Large intestine (tissue), 3 donors: ENCODE data around the gene TLR9. TPM values are rescaled to one million over a fixed set of nuclear protein-coding genes. Genes with fewer than 3 reads are reported as not detected.

Source experiments
- DNase-seq, 2 donors: peaks; one replicate each; pipeline versions ENCODE4 v3.0.0 to v3.0.0-alpha.2; 2013
- H3K27ac ChIP-seq: one replicate; pipeline ENCODE4 v1.5.1; 2013; ENCODE audit warnings: low read length
- H3K27me3 ChIP-seq: 2 replicates; pipeline ENCODE4 v1.6.1; 2013; ENCODE audit warnings: low read length; ENCODE audit not compliant: control insufficient read depth, insufficient read depth
- H3K36me3 ChIP-seq: 2 replicates; pipeline ENCODE4 v1.6.1; 2013; ENCODE audit warnings: low read length; ENCODE audit not compliant: control insufficient read depth, insufficient read depth
- H3K4me1 ChIP-seq: one replicate; pipeline ENCODE4 v1.6.1; 2013; ENCODE audit warnings: low read length; ENCODE audit not compliant: control insufficient read depth, insufficient read depth
- H3K4me3 ChIP-seq: one replicate; pipeline ENCODE4 v1.5.1; 2013; ENCODE audit warnings: low read length
- H3K9me3 ChIP-seq: one replicate; pipeline ENCODE4 v1.6.1; 2013; ENCODE audit warnings: mild to moderate bottlenecking, low read depth, low read length, moderate library complexity; ENCODE audit not compliant: control insufficient read depth
- WGBS: methylation state at CpG from one replicate; pipeline ENCODE4 v1.1.5; 2013; ENCODE audit warnings: low lambda C conversion rate; ENCODE audit not compliant: insufficient coverage; 5-methylcytosine and 5-hydroxymethylcytosine counted together
- polyA plus RNA-seq: library from polyadenylated mRNA; unstranded; fragments of 120-200 nt; gene quantifications from one replicate; pipeline ENCODE4 v1.2.1, GENCODE V29; 2013

Gene TLR9
- polyA plus RNA-seq, 1 donor: 0.37 TPM

- Histone ChIP-seq H3K27me3 (no peaks in the 10 kb centered on the region), H3K9me3 (no peaks in the 10 kb centered on the region), H3K36me3 (peaks cover 4% of the 10 kb centered on the region), H3K4me1 (peaks cover 45% of the 10 kb centered on the region), H3K27ac (no peak overlapping the region), H3K4me3 (no peak overlapping the region)
- peak in 1 of 2 donors; percentile 17 for DNase-seq
- 88% methylated on average over 1 of the region's 14 CpGs for WGBS
Measured at GRCh38 chr3:52194485-52195290, 30.8 kb downstream of the TLR9 start.

DNA sequence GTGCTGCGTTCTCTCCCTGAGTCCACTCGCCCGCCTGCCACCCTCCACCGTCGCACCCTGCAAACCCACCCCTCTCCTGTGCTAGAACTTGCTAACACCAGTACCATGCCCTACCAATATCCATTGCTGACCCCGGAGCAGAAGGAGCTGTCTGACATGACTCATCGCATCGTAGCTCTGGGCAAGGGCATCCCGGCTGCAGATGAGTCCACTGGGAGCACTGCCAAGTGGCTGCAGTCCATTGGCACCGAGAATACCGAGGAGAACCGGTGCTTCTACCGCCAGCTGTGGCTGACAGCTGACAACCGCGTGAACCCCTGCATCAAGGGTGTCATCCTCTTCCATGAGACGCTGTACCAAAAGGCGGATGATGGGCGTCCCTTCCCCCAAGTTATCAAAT, 32.4 kb downstream of the TLR9 start:
- H3K4me1 ChIP-seq: peaks cover 53% of the 10 kb centered on the region
- no peaks in the 10 kb centered on the region for H3K9me3 ChIP-seq
- no CpG with 5 or more reads among the region's 18 CpGs for WGBS
- no peaks in the 10 kb centered on the region for H3K27me3 ChIP-seq
- no peaks in the 10 kb centered on the region for H3K36me3 ChIP-seq
- no peak for DNase-seq
- no peak overlapping the region for H3K27ac ChIP-seq
- H3K4me3 ChIP-seq: no peak overlapping the region

DNA sequence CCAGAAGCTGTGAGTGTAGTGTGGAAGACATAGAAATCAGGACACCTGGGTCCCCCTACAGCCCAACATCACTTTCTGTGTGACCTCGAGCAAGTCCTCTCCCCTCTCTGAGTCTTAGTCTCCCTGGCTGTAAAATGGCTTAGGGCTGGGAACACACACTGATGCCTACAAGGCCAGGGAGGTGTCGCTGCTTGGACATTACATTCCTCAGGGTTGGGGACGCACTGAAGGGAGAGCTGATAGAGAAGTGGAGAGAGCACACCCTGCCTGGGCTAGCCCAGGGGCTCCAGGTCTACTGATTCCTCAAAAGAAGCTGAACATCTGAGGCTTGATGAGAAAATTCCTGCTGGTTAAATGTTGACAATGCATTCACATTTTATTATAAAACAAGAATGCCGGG, 33.8 kb downstream of the TLR9 start:
- Histone ChIP-seq H3K4me3 (no peak overlapping the region), H3K36me3 (no peaks in the 10 kb centered on the region), H3K9me3 (no peaks in the 10 kb centered on the region), H3K4me1 (peaks cover 43% of the 10 kb centered on the region), H3K27me3 (no peaks in the 10 kb centered on the region), H3K27ac (no peak overlapping the region)
- no CpG with 5 or more reads among the region's 4 CpGs for WGBS
- no peak for DNase-seq

- Histone ChIP-seq H3K4me3 (no peak overlapping the region), H3K9me3 (no peaks in the 10 kb centered on the region), H3K27me3 (no peaks in the 10 kb centered on the region), H3K27ac (no peak overlapping the region), H3K4me1 (peaks cover 32% of the 10 kb centered on the region), H3K36me3 (no peaks in the 10 kb centered on the region)
- DNase-seq: no peak
- no CpG with 5 or more reads among the region's 9 CpGs for WGBS
Measured at GRCh38 chr3:52190294-52191074, 35.0 kb downstream of the TLR9 start.

DNA sequence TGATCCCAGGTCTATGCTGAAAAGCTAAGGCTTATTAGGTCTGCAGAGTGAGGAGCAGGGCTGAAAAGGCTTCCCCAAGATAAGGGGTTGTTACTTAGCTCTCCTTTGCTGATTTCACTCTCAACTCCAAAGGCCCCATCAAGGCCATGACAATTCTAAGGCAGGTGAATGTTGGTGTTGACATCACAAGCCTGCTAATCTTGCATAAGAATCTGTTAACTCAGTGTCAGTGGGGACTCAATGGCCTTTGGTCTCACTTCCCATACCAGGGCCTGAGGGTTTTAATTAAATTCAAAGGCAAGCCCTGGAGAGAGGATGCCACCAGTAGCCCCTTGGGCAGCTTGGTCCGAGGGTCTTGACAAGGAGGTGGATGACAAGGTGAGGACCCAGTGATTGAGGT, 36.9 kb downstream of the TLR9 start:
- H3K4me1 ChIP-seq: peaks cover 29% of the 10 kb centered on the region
- H3K9me3 ChIP-seq: no peaks in the 10 kb centered on the region
- peak overlapping the region; percentile 86 for H3K27ac ChIP-seq
- H3K27me3 ChIP-seq: no peaks in the 10 kb centered on the region
- H3K4me3 ChIP-seq: no peak overlapping the region
- H3K36me3 ChIP-seq: no peaks in the 10 kb centered on the region
- no CpG with 5 or more reads among the region's 1 CpG for whole genome bisulfite sequencing
- peak in 1 of 2 donors; percentile 69 for DNase-seq

DNA sequence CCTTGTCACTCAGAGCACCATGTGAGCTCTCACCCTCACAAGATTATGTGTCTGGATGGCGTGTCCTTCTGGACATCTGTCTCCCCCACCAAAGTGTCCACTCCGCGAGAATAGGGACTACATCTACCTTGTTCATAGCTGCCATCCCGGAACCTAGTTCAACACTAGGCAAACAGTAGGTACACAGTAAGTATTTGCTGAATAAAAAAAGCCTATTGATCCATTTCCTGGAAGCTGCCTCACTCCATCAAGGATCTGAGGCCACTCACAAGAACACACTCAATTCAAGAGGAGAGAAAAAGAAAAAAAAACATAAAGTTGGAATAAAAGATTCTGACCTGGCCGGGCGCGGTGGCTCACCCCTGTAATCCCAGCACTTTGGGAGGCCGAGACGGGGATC, 38.7 kb downstream of the TLR9 start:
- peaks cover 29% of the 10 kb centered on the region for H3K4me1 ChIP-seq
- H3K9me3 ChIP-seq: no peaks in the 10 kb centered on the region
- no peak overlapping the region for H3K4me3 ChIP-seq
- no peak for DNase-seq
- H3K27me3 ChIP-seq: no peaks in the 10 kb centered on the region
- WGBS: 98% methylated on average over 7 of the region's 9 CpGs
- H3K27ac ChIP-seq: no peak overlapping the region
- H3K36me3 ChIP-seq: no peaks in the 10 kb centered on the region

- no CpG with 5 or more reads among the region's 3 CpGs for WGBS
Measured at GRCh38 chr3:52185837-52186236, 39.6 kb downstream of the TLR9 start.

DNA sequence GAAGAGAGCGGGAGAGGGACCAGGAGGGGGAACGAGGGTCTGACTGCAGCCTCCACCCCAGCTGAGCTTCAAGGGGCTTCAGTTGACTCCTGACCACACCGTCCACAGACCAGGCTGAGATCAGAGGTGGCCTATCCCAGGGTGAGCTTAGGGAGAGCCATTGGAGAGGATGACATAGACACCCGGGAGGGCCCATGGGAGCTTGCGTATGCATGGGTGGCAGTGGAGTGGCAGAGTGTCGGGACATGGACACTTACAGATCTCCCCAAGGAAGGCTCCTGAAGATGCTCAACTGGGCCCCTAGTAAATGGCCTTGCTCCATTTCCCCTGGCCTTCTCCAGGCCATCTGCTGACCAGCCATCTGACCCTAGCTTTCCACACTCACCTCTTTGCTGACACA, 40.1 kb downstream of the TLR9 start:
- H3K4me1 ChIP-seq: peaks cover 23% of the 10 kb centered on the region

More at GRCh38 chr3:52185837-52186236, 39.6 kb downstream of the TLR9 start:
- no peaks in the 10 kb centered on the region for H3K9me3 ChIP-seq
- H3K36me3 ChIP-seq: no peaks in the 10 kb centered on the region
- H3K27ac ChIP-seq: no peak overlapping the region
- H3K27me3 ChIP-seq: no peaks in the 10 kb centered on the region
- no peak overlapping the region for H3K4me3 ChIP-seq
- DNase-seq: no peak
- peaks cover 28% of the 10 kb centered on the region for H3K4me1 ChIP-seq

DNA sequence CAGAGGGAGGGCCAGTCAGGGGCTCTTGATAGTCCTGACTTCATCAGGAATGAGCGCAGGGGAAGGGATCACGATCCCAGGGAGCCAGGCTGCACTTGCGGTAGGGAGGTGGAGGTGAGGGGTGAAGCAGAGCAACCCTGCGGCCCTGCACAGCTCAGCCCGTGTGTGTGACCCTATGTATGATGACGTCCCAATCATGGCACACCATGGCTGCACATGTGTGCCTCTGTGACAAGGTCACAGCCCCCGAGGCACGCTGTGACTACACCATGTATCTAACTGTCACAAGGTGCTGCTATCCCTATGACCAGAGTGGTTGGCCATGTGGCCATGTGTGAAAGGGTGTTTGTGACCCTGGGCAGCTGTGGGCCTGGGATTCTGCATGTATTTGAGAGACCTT, 40.8 kb downstream of the TLR9 start:
- no CpG with 5 or more reads among the region's 8 CpGs for WGBS
- Histone ChIP-seq H3K27ac (no peak overlapping the region), H3K27me3 (no peaks in the 10 kb centered on the region), H3K4me3 (no peak overlapping the region), H3K9me3 (no peaks in the 10 kb centered on the region), H3K36me3 (no peaks in the 10 kb centered on the region), H3K4me1 (peaks cover 17% of the 10 kb centered on the region)
- no peak for DNase-seq

More for the DNA sequence above, 40.1 kb downstream of the TLR9 start:
- Histone ChIP-seq H3K4me3 (no peak overlapping the region), H3K27me3 (no peaks in the 10 kb centered on the region), H3K36me3 (no peaks in the 10 kb centered on the region), H3K9me3 (no peaks in the 10 kb centered on the region), H3K27ac (no peak overlapping the region)
- no peak for DNase-seq
- no CpG with 5 or more reads among the region's 6 CpGs for WGBS

GRCh38 chr3:52183786-52184445, 41.5 kb downstream of the TLR9 start:
- no peaks in the 10 kb centered on the region for H3K27me3 ChIP-seq
- H3K9me3 ChIP-seq: no peaks in the 10 kb centered on the region
- peak in 1 of 2 donors; percentile 64 for DNase-seq
- no CpG with 5 or more reads among the region's 7 CpGs for WGBS
- H3K36me3 ChIP-seq: no peaks in the 10 kb centered on the region
- no peak overlapping the region for H3K4me3 ChIP-seq
- no peak overlapping the region for H3K27ac ChIP-seq
- H3K4me1 ChIP-seq: peaks cover 10% of the 10 kb centered on the region
